MG63 (cell line): Measurements from ENCODE around the gene IL6. TPM values are rescaled to one million over a fixed set of nuclear protein-coding genes. Genes with fewer than 3 reads are reported as not detected.

Experiments
- total RNA-seq: library from RNA; depleted of rRNA; stranded (reverse); fragments of >200 nt; shearing (Covaris generic); gene quantifications from 2 replicates; pipeline ENCODE4 v1.2.3, GENCODE V29; 2014; ENCODE audit warnings: low replicate concordance; rRNA removed

Gene IL6
- total RNA-seq, 1 experiment from 2014 or later: 5.2 TPM

Other genes with a start within 250 kb of the IL6 start
- 18.2 and 18.7 TPM in 2 replicates for gene STEAP1B, start 227.0 kb upstream of the IL6 start, total RNA-seq
- 131 and 141 TPM in 2 replicates for gene TOMM7, start 95.6 kb downstream of the IL6 start, total RNA-seq